Vagina (tissue), 2 donors: Measurements from ENCODE around the gene FPGS. TPM values are rescaled to one million over a fixed set of nuclear protein-coding genes. Genes with fewer than 3 reads are reported as not detected.
A peak's percentile ranks its signal among the peaks of the same experiment; 100 is the strongest.

ENCODE experiments used
- DNase-seq, 2 donors: peaks; one replicate each; pipeline ENCODE4 v3.0.0-alpha.2; 2017; ENCODE audit errors: extremely low spot score in 2 of 2
- H3K27ac ChIP-seq: fragments of 200-600 bp; sonication (generic); one replicate; pipeline ENCODE4 v1.5.1; 2019
- H3K27me3 ChIP-seq: fragments of 200-600 bp; sonication (generic); one replicate; pipeline ENCODE4 v1.5.1; 2019
- H3K36me3 ChIP-seq, 2 donors: fragments of 200-600 bp; sonication (generic); one replicate each; pipeline ENCODE4 v1.5.1; 2017 to 2019
- H3K4me1 ChIP-seq: fragments of 200-600 bp; sonication (generic); one replicate; pipeline ENCODE4 v1.5.1; 2019
- H3K4me3 ChIP-seq, 2 donors: fragments of 200-600 bp; sonication (generic); 1 replicate in 1 of 2; 2 replicates in 1 of 2; pipeline ENCODE4 v1.5.1; 2016 to 2019
- H3K9me3 ChIP-seq: fragments of 200-600 bp; sonication (generic); one replicate; pipeline ENCODE4 v1.5.1; 2019
- POLR2A ChIP-seq, 2 donors: fragments of 450-650 bp; IDR thresholded peaks; one replicate each; pipeline ENCODE4 v1.6.1; 2017; ENCODE audit warnings: antibody characterized with exemption in 2 of 2, mild to moderate bottlenecking in 2 of 2, moderate library complexity in 2 of 2
- POLR2AphosphoS5 ChIP-seq, 2 donors: sonication (generic); formaldehyde crosslinking; IDR thresholded peaks; one replicate each; pipeline ENCODE4 v1.9.0; 2017; ENCODE audit warnings: antibody characterized with exemption in 2 of 2, mild to moderate bottlenecking in 2 of 2, low read depth in 1 of 2; ENCODE audit not compliant: insufficient read depth in 1 of 2
- intact Hi-C: fragments of 100-400 bp; cut with DNase I; formaldehyde crosslinking; loops from one replicate; pipeline ENCODE4 v1.15.1; 2023
- total RNA-seq: library from RNA; depleted of rRNA; stranded (reverse); fragments of >200 nt; gene quantifications from one replicate; pipeline ENCODE4 v1.2.3, GENCODE V29; 2016
- TF ChIP-seq, protein P1 (sequence below), 3 experiments: fragments of 450-650 bp in 2 of 3; fragments of 200-600 bp in 1 of 3; sonication (generic) in 1 of 3; IDR thresholded peaks; one replicate each; pipeline ENCODE4 v1.5.1; 2017 to 2019; ENCODE audit warnings: antibody characterized with exemption in 3 of 3, mild to moderate bottlenecking in 2 of 3, moderate library complexity in 2 of 3

Gene FPGS
- total RNA-seq, 1 donor from 2014 or later, result 99.7 TPM

DNA sequence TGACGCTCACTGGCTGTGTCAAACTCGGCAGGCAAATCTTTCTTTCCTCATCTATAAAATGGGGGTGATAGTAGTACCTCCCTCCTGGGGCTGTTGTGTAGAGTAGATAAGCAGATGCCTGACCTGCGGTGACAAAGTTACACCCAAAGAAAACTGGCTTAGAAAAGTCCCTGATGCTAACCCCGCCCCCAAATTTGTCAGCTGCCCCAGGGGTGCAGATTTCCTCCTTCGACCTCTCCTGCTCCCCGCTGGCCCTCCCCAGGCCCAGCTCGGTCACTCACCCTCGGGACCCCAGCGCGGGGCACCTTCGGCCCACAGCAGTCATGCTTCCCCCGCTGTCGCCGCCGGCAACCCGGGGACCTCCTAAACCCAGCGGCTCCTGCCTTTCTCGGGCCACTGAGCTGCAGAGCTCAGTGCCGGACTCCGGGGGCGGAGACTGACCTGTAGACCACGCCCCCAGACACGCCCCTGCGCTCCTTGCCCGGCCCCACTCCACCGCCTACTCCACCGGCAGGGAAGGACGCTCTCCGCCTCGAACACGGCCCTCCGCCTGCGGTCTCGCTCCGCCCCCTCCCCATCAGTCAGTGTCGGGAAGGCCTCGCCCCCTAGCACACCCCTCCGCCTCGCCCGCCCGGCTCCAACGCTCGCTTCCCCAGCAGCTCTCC, 31.6 kb upstream of the FPGS start:
- H3K27ac ChIP-seq, result peak overlapping the region; percentile 50
- intact Hi-C loops, result no loop called here

DNA sequence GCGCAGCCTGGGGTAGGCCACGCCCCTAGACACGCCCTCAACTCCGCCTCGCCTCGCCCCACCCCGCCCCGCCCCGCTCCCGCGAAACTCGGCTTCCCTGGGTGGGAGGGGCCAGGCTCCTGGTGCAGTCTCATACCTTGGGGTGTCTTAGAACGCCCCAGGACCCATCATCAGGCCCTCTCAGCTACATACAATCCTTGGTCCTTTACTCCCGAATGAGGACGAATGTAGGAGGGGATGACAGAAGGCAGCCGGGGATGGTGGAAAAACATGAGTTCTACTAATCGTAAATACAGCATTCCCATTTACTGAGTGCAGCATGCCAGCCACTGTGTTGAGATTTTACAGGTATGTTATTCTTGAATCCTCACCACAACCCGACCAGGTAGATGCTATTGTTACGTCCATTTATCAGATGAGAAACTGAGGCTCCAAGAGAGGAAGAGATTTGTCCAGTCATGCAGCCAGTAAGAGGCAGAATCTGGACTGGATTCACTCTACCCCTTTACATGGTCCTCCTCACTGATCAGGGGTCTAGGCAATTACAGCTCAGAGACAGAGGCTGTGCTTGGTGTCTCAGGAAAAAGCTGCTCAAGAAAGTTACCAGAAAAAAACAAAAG, 31.0 kb upstream of the FPGS start:
- no peaks in the 10 kb centered on the region for H3K27me3 ChIP-seq
- intact Hi-C loops, result no loop called here
- no peak for DNase-seq
- TF ChIP-seq POLR2A (IDR thresholded peaks at IDR 0.05) (no peak), POLR2AphosphoS5 (IDR thresholded peaks at IDR 0.05; ENCODE audit: insufficient read depth in 1 of 2, low read depth in 1 of 2) (peak in 1 of 2 donors; percentile 0)
- H3K9me3 ChIP-seq, result no peaks in the 10 kb centered on the region
- H3K4me1 ChIP-seq, result peaks cover 29% of the 10 kb centered on the region
- no peak overlapping the region for H3K27ac ChIP-seq
- H3K4me3 ChIP-seq, result peak overlapping the region; percentile 46 to 59
- no peaks in the 10 kb centered on the region for H3K36me3 ChIP-seq

More for the DNA sequence above, 31.6 kb upstream of the FPGS start:
- peak overlapping the region; percentile 46 to 59 for H3K4me3 ChIP-seq
- peaks cover 29% of the 10 kb centered on the region for H3K4me1 ChIP-seq
- TF ChIP-seq POLR2AphosphoS5 (IDR thresholded peaks at IDR 0.05; ENCODE audit: insufficient read depth in 1 of 2, low read depth in 1 of 2) (peak; percentile 85 to 88), POLR2A (IDR thresholded peaks at IDR 0.05) (peak in 1 of 2 donors; percentile 46)
- TF ChIP-seq, protein P1, sequence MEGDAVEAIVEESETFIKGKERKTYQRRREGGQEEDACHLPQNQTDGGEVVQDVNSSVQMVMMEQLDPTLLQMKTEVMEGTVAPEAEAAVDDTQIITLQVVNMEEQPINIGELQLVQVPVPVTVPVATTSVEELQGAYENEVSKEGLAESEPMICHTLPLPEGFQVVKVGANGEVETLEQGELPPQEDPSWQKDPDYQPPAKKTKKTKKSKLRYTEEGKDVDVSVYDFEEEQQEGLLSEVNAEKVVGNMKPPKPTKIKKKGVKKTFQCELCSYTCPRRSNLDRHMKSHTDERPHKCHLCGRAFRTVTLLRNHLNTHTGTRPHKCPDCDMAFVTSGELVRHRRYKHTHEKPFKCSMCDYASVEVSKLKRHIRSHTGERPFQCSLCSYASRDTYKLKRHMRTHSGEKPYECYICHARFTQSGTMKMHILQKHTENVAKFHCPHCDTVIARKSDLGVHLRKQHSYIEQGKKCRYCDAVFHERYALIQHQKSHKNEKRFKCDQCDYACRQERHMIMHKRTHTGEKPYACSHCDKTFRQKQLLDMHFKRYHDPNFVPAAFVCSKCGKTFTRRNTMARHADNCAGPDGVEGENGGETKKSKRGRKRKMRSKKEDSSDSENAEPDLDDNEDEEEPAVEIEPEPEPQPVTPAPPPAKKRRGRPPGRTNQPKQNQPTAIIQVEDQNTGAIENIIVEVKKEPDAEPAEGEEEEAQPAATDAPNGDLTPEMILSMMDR (IDR thresholded peaks at IDR 0.05), result peak in 1 of 3 experiments; percentile 17
- H3K9me3 ChIP-seq, result no peaks in the 10 kb centered on the region
- H3K27me3 ChIP-seq, result no peaks in the 10 kb centered on the region
- peak in 1 of 2 donors; percentile 98 for DNase-seq
- H3K36me3 ChIP-seq, result no peaks in the 10 kb centered on the region

DNA sequence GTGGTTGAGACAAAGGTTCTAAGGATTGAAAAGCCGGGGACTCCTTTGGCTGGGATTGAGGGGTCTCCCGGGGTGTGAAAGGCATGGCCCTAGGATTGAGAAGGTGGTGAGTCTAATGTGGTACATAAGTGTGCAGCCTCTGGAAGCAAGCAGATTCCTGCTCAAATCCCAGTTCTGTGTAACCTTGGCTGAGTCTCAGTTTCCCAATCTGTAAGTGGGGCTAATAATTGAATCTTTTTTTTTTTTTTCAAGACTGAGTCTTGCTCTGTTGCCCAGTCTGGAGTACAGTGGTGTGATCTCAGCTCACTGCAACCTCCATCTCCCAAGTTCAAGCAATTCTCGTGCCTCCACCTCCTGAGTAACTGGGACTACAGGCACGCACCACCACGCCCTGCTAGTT, 30.1 kb upstream of the FPGS start:
- Histone ChIP-seq H3K36me3 (no peaks in the 10 kb centered on the region), H3K4me3 (no peak overlapping the region), H3K9me3 (no peaks in the 10 kb centered on the region), H3K4me1 (peaks cover 20% of the 10 kb centered on the region), H3K27ac (no peak overlapping the region), H3K27me3 (no peaks in the 10 kb centered on the region)
- no peak for TF ChIP-seq POLR2A (IDR thresholded peaks at IDR 0.05)
- TF ChIP-seq POLR2AphosphoS5 (IDR thresholded peaks at IDR 0.05; ENCODE audit: insufficient read depth in 1 of 2, low read depth in 1 of 2), result no peak
- TF ChIP-seq, protein P1 (IDR thresholded peaks at IDR 0.05), result no peak
- intact Hi-C loops, result no loop called here
- DNase-seq, result no peak

DNA sequence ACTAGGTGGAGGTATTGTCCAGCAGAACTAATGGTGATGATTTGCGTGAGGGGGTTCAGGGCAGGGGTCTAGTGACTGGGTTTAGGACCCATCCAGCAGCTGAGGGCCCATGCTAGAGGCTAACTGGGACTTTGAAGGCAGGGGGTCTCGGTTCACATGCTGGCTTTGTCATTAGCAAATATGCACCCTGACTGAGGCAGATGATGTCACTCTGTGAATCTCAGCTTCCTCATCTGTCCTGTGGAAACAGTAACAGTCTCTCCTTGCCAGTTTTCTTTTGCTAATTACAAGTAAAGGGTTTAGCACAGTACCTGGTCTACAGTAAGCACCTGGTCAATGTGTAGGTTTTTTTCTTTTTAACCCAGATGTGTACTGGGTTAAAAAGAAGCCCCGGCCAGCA, 29.4 kb upstream of the FPGS start:
- DNase-seq, result no peak
- intact Hi-C loops, result no loop called here

DNA sequence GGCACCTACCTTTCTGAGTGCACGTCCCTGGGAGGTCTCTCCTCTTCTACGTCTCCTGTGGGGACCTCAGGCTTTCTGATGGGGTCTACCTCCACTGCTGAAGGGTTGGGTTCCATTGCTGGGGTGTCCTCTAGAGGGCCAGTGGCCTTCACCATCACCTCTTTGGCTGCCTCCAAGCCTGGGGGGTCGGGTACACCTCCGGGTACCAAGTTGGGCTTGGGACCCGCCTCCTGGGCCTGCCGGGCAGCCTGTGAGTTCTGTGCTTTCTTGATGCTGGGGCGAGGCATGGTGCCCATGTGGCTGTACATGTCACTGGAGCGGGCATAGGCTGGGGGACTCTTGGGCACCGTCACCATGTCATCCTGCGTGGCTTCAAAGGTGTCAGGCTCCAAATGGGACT, 28.7 kb upstream of the FPGS start:
- H3K27me3 ChIP-seq, result no peaks in the 10 kb centered on the region
- H3K36me3 ChIP-seq, result no peaks in the 10 kb centered on the region
- H3K4me1 ChIP-seq, result peaks cover 13% of the 10 kb centered on the region
- no peak overlapping the region for H3K4me3 ChIP-seq
- H3K27ac ChIP-seq, result no peak overlapping the region
- intact Hi-C loops, result no loop called here
- no peaks in the 10 kb centered on the region for H3K9me3 ChIP-seq
- DNase-seq, result no peak
- TF ChIP-seq, protein P1 (IDR thresholded peaks at IDR 0.05), result no peak
- TF ChIP-seq POLR2A (IDR thresholded peaks at IDR 0.05) (no peak), POLR2AphosphoS5 (IDR thresholded peaks at IDR 0.05; ENCODE audit: insufficient read depth in 1 of 2, low read depth in 1 of 2) (no peak)

More for the DNA sequence above, 29.4 kb upstream of the FPGS start:
- TF ChIP-seq POLR2AphosphoS5 (IDR thresholded peaks at IDR 0.05; ENCODE audit: insufficient read depth in 1 of 2, low read depth in 1 of 2) (no peak), POLR2A (IDR thresholded peaks at IDR 0.05) (no peak)
- TF ChIP-seq, protein P1 (IDR thresholded peaks at IDR 0.05), result no peak
- no peaks in the 10 kb centered on the region for H3K36me3 ChIP-seq
- no peak overlapping the region for H3K4me3 ChIP-seq
- H3K27me3 ChIP-seq, result no peaks in the 10 kb centered on the region
- no peak overlapping the region for H3K27ac ChIP-seq
- peaks cover 14% of the 10 kb centered on the region for H3K4me1 ChIP-seq
- H3K9me3 ChIP-seq, result no peaks in the 10 kb centered on the region
